Left renal pelvis (tissue), 4 donors: ENCODE results near the gene CARS2. TPM values are rescaled to one million over a fixed set of nuclear protein-coding genes. Genes with fewer than 3 reads are reported as not detected.
"Not testable (repeated sequence)": the region's sequence is repeated elsewhere in the genome, so short reads cannot be mapped to it uniquely, and the experiment has no call there.

ENCODE experiments used
- DNase-seq, 4 donors: peaks; one replicate each; pipeline ENCODE4 v3.0.0-alpha.2; 2013; ENCODE audit warnings: low read depth in 4 of 4, low spot score in 3 of 4
- polyA plus RNA-seq, 4 donors: library from polyadenylated mRNA; unstranded; fragments of 120-200 nt; gene quantifications; one replicate each; pipeline ENCODE4 v1.2.1, GENCODE V29; 2013; ENCODE audit not compliant: insufficient read length in 4 of 4

The CARS2 gene, protein sequence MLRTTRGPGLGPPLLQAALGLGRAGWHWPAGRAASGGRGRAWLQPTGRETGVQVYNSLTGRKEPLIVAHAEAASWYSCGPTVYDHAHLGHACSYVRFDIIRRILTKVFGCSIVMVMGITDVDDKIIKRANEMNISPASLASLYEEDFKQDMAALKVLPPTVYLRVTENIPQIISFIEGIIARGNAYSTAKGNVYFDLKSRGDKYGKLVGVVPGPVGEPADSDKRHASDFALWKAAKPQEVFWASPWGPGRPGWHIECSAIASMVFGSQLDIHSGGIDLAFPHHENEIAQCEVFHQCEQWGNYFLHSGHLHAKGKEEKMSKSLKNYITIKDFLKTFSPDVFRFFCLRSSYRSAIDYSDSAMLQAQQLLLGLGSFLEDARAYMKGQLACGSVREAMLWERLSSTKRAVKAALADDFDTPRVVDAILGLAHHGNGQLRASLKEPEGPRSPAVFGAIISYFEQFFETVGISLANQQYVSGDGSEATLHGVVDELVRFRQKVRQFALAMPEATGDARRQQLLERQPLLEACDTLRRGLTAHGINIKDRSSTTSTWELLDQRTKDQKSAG
- polyA plus RNA-seq: 10 to 100 TPM; 47.9 to 81.9 (median 62.0) TPM

DNA sequence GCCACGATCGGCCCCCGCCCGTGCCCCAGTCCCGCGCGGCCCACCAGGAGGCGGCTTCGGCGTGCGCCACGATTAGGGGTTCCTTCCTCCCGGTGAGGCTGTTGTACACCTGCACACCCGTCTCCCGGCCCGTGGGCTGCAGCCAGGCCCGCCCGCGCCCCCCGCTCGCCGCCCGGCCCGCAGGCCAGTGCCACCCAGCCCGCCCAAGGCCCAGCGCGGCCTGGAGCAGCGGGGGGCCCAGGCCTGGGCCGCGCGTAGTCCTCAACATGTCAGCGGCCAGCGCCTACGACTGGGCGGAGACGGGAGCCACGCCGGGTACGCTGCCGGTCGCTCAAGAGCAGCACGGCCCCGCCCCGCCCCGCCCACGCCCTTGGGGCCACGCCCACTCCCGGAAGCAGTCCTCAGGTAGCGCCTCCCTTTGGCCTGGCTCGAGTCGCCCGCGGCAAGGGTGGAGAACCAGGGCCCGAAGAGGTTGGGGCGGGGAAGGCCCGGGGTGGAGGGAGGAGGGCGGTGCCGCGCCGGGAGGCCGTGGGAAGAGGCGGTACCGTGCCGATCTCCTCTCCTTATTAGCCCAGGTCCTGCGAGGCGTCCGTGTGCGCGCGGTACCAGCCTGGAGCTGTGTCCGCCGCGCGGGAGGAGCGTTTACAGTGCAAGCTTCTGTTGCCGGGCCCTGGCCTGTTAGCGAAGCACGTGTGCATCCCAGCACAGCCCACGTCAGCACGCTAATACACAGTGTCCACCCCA is at the start of gene CARS2:
Gene CARS2, minus strand, starts transcription at position 291 of the 744 bp plus-strand sequence. Its CDS starts 23 bp downstream, at position 268.
- DNase-seq: peak in 3 of 4 donors; percentile 81 to 86 (median 82)

DNA sequence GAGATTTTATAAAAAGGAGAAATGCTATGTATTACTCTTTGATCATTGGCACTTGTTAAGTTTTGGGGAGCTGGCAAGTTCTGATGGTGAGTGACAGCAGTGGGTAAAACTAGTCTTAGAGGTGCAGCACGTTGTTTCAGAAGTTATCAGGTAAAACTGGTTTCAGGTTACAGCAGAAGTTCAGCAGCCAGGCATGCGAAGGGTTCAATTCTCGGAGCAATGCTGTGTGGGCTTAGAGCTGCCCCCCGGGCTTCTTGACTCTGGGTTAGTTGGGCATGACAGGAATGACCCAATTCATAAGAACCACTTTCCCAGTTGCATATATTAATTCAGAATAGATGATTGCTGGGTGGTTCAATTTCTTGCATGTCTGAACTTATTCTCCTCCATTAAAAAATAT is 42.4 kb upstream of the CARS2 start:
- no peak for DNase-seq

DNA sequence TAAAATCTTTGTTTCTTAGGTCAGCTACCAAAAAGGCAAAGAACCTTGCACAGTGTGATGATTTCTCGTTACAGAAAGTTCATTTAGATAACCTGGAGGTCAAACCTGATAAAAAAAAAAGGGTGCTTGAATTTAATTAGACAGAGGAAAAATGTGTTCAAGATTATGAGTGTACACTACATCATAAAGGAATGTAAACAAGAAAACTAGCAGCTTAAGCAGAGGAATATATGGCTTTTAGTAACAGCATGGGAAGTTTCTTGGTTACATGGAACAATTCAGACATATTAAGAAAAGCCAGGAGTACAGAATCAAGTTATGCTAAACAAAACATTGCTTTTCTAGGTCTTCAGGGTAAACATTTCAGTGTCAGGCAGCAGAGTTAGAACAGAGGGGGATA is 40.5 kb upstream of the CARS2 start:
- DNase-seq: peak in 1 of 4 donors; percentile 12

DNA sequence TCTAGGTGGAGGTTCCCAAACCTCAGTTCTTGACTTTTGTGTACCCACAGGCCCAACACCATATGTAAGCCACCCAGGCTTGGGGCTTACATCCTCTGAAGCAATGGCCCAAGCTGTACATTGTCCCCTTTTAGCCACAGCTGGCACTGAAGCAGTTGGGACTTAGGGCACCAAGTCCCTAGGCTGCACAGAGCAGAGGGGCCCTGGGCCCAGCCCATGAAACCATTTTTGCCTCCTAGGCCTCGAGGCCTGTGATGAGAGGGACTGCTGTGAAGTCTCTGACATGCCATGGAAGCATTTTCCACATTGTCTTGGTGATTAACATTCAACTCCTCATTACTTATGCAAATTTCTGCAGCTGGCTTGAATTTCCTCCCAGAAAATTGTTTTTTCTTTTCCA is 37.8 kb upstream of the CARS2 start:
- no peak for DNase-seq

DNA sequence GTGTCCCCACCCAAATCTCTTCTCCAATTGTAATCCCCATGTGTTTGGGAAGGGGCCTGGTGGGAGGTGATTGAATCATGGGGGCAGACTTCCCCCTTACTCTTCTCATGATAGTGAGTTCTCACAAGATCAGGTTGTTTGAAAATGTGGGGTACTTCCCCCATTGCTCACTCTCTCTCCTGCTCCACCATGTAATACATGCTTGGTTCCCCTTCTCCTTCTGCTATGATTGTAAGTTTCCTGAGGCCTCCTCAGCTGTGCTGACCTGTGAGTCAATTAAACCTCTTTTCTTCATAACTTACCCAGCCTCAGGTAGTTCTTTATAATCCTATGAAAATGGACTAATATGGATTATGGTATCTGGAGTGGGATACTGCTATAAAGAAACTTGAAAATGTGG is 31.6 kb upstream of the CARS2 start:
- DNase-seq: no peak

DNA sequence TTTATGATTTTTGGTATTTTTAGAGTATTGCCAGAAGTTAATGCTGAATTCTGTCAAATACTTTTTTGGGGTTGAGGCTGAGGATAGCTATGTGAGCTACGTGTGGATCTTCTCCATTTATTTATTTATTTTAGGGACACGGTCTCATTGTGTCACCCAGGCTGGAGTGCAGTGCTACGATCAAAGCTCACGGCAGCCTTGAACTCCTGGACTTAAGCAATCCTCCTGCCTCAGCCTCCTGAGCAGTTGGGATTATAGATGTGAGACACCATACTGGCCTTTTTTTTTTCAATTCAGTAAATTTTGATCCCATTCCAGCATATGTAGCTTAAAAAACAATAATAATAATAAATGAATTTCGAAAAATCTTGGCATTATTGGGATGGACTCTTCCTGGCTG is 28.6 kb upstream of the CARS2 start:
- no peak for DNase-seq

DNA sequence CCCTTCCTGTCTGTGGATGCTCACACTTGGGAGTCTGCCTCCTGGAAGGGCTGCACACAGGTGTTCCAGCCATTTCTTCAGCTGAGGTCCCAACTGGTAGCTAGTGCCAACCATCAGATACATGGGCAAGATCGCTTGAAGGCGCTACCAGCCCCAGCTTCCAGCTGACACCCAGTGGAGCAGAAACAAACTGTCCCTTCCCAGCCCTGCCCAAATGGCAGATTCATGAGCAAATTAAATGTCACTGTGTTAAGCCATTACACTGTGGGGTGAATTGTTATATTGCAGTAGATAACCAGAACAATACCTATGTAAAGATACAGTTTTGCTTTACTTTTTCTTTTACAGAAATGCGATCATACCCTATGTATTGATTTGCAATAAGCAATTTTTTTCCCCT is 25.2 kb upstream of the CARS2 start:
- no peak for DNase-seq

DNA sequence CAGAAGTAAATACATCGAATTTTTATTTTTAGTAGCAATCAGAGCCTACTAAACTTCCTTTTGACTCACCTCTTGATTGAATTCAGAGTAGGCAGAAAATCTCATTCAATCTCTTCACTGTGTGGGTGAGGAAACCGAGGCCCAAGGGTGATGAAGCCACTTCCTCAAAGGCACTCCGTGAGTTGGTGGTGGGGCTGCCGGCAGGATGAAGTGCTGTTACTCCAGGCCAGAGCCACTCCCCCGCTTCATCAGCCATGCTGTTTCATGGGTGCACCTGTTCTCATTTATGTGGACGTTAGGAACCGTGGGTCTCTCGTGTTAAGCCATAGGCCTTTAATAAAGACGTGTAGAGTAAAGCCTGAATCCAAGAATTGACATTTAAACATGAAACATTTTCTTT is 20.8 kb upstream of the CARS2 start:
- no peak for DNase-seq

DNA sequence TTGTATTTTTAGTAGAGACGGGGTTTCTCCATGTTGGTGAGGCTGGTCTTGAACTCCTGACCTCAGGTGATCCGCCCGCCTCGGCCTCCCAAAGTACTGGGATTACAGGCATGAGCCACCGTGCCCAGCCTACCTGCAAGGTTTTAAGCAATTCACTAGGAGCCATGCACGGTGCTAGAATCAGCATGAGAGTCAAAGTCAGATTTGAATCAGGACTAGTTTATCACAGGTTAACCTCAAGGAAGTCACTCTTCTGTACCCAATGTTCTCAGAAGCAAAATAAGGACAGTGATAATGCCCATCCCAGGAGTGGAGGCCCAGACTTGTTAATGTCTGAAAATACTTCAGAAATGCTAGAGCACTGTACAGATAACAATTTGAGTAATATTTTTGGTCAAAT is 20.2 kb upstream of the CARS2 start:
- not testable (repeated sequence) for DNase-seq

DNA sequence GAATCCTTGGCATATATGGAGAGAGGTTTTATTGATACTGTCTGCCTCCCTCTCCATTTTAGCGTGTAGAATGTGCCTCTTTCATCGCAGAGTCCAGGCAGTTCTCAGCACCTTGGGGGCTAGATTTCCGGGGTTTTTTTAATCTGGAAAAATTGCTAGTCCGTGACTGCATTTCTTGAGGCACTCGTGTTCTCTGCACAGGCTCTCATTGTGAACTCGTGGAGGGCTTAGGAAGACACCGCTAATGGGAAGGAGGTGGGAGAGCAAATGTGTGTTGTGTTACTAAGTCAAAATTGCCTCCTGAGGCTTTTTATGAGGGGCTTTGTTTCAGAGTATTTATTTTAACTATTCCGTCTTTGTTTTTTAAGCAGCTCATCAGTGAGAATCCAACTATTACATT is 17.7 kb upstream of the CARS2 start:
- no peak for DNase-seq

DNA sequence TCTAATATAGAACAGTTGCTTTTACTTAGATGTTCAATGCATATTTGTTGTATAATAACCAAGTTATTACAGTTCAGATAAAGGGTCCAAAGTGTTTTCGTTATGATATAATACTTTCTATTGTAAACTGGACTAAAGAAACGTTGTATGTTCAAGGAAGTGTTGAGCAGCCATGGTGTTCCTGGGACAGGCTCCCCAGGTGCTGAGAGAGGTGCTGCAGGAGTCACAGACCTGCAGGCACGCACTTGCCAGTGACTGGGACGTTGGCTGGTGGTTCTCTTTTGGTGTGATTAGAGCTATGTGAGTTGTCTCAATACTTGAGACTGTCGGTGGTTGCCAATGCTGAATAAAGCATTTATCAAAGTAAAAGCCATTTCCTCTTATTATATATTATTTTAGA is 17.1 kb upstream of the CARS2 start:
- no peak for DNase-seq

DNA sequence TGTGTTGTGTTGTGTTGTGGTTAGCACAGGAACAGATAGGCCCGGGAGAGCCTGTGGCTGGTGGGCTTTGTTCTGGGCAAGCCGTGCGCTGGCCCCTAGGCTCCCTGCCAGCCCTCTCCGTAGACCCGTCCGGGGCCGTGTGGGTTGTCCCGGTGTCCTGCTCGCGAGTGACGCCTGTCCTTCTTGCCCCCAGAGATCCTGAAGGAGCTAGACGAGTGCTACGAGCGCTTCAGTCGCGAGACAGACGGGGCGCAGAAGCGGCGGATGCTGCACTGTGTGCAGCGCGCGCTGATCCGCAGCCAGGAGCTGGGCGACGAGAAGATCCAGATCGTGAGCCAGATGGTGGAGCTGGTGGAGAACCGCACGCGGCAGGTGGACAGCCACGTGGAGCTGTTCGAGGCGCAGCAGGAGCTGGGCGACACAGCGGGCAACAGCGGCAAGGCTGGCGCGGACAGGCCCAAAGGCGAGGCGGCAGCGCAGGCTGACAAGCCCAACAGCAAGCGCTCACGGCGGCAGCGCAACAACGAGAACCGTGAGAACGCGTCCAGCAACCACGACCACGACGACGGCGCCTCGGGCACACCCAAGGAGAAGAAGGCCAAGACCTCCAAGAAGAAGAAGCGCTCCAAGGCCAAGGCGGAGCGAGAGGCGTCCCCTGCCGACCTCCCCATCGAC is 13.3 kb upstream of the CARS2 start:
- no peak for DNase-seq

DNA sequence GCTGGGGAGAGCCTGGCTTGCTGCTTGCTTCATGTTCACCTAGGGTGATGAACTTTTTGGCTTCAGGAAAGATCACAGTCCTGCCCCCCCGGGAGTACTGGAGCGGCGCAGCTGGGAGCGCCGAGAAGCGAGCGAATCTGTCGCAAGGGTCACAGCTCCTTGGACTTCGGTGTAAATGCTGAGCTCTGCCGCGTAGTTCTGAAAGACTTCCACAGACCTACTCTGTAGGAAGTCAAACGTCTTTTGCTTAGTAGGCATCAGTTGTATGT is 10.3 kb upstream of the CARS2 start:
- no peak for DNase-seq

DNA sequence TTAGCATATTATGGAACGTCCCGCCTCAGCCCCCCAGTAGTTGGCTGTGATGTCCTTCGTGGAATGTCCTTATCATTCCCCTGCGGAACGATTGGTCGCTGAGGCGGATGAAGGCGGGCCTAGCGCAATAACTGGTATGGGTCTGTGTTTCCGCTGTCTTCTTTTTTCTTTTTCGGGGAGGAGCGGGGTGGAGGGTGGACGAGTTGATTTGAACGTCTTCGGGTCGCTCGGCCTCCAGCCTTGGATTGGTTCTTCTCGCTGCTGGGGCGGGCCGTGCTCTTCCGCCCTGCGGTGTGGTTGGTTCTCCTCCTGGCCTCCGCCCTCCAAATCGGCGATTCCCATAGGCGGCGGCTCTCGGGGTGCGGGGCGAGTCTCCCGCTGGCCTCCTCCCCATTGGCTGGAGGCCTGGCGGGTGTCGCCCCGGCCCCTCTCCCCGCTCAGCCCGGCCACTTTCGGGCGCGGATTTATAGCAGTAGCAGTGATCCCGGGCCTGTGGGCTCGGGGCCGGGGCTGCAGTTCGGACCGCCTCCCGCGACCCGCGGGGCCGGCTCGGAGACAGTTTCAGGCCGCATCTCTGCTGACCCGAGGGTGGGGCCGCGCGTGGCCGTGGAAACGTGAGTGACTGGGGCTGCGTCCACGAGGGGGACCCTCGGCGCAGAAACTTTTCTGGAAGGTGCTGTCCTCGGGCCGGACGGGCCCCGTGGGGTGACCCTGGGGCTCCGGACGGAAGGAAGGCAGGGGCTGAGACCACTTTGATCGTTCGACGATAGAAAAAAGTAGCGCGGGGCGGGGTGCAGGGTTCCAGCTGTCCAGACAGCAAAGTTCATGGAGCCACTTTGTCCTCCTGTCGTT is 9.7 kb upstream of the CARS2 start:
- DNase-seq: peak; percentile 97 to 99 (median 98)

DNA sequence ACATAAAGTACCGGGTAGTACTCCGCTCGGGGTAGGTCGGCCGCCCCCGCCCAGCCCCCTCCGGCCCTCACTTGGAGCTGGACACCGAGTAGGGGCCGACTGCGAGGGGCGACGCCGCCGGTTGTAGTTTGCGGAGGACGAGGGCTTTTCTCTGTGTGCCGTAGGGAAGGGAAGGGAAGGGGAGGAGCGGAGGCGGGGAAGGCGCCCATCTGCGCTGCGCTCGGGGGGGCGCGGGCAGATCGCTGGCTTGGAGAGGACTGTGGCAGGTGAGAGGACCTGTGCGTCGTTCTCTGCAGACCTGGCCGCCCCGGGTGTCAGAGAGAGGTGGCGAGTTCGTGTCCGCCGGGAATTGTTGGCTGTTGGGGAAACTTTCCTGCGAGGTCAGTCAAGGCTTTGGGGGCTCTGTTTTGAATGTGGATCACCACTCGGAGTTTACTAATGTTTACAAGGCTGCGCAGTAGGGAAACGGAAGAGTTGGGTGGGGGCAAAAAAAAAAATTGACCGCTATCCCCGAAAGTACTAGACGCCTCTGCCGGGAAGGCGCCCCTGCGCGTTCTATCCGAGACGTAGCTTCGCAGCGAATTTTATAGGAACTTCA is 9.0 kb upstream of the CARS2 start:
- DNase-seq: peak in 1 of 4 donors; percentile 36

DNA sequence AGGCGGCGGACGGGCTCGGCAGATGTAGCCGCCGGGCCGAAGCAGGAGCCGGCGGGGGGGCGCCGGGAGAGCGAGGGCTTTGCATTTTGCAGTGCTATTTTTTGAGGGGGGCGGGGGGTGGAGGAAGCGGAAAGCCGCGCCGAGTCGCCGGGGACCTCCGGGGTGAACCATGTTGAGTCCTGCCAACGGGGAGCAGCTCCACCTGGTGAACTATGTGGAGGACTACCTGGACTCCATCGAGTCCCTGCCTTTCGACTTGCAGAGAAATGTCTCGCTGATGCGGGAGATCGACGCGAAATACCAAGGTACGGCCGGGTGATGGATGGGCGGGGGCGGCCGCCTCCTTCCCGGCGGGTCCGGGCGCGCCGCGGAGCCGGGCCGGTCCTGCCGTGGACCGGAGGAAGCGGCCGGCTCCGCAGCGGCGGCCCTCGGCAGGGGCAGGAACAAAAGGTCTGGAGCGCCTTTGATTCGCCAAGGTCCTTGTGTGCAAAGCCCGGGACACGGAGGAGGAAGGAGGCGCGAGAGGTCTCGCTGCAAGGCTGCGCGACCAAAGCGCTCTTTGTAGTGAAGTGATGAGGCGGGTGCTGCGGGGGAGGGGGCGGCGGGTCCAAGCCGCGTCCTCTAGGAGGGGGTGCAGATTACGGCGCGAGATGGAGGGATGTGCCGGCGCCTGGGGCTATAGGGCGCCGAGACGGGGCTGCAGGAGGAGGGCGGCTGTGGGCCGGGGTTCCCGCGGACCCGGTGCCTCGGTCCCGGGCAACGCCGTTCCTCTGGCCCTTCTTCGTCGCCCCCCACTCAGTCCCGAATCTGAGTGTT is 8.3 kb upstream of the CARS2 start:
- DNase-seq: peak in 1 of 4 donors; percentile 42

DNA sequence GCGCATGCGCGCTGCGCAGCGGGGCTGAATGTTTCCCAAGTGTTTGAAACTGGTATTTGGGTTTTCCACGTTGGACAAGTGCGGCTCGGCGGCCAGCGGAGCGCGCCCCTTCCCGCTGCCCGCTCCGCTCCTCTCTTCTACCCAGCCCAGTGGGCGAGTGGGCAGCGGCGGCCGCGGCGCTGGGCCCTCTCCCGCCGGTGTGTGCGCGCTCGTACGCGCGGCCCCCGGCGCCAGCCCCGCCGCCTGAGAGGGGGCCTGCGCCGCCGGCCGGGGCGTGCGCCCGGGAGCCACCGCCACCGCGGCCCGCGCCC is 7.7 kb upstream of the CARS2 start, which contains the start of gene ING1:
Gene ING1, plus strand, starts transcription at position 59 of the 311 bp plus-strand sequence. CDS start 450 bp downstream, outside the sequence.
- no peak for DNase-seq

DNA sequence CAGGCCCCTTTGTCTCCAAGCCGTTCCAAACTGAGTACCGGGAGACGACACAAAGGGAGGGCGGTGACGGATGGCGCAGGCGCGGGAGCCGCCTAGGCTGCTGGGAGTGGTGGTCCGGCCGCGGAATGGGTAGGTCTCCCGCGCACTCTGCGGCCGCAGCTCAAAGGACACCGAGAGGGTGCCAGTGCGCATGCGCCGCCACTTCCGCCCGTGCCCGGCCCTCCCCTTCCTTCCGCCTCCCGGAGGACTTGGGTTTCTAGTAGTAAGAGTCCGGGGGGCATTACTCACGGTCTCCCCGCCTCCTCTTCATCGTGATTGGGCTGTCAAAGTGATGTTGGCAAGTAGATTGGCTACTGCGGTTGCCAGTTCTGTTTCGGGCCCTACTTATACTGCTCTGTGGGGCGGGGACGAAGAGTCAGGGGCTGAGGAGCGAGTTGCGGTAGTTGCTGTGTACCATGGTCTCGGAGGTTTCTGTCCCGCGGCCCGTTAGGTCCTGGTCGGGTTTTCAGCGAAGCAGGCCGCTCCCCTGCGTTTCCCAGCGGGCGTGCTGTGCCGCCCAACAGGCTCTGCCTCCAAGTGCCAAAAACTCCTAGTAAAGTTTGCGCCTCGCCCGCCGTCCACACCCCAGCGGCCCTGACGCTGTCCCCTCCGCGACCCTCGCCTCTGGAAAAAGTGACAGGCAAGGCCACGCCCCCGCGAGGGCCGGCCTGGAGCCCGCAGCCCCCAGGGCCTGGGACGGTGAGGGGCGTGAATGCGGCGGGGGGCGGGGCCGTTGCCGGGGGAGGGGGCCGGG is 7.1 kb upstream of the CARS2 start:
- DNase-seq: peak; percentile 97 to 99 (median 98)
